ENCODE data around the gene FAM76A. TPM values are rescaled to one million over a fixed set of nuclear protein-coding genes. Genes with fewer than 3 reads are reported as not detected.

FAM76A gene
- total RNA-seq, 1 donor from 2014 or later: 13.8 TPM

- Mint-ChIP-seq H3K27ac (ENCODE audit: unreplicated experiment) (no peak overlapping the region), H3K4me3 (no peak overlapping the region), H3K36me3 (ENCODE audit: low read depth) (no peaks in the 10 kb centered on the region), H3K9me3 (no peaks in the 10 kb centered on the region), H3K27me3 (ENCODE audit: low read depth) (no peaks in the 10 kb centered on the region), H3K4me1 (peaks cover 8% of the 10 kb centered on the region)
- no peak for TF ChIP-seq CTCF (conservative IDR thresholded peaks at IDR 0.05)
- no peak for DNase-seq (ENCODE audit: low read depth, low spot score)
Observed at GRCh38 chr1:27778056-27778455, 52.3 kb downstream of the FAM76A start.

GRCh38 chr1:27779122-27779521 is 53.4 kb downstream of the FAM76A start:
- DNase-seq (ENCODE audit: low read depth, low spot score): no peak
- Mint-ChIP-seq H3K4me1 (peaks cover under 1% of the 10 kb centered on the region), H3K27me3 (ENCODE audit: low read depth) (no peaks in the 10 kb centered on the region), H3K27ac (ENCODE audit: unreplicated experiment) (no peak overlapping the region), H3K9me3 (no peaks in the 10 kb centered on the region), H3K4me3 (no peak overlapping the region), H3K36me3 (ENCODE audit: low read depth) (no peaks in the 10 kb centered on the region)
- no peak for TF ChIP-seq CTCF (conservative IDR thresholded peaks at IDR 0.05)

GRCh38 chr1:27782950-27783349 is 57.2 kb downstream of the FAM76A start:
- TF ChIP-seq CTCF (conservative IDR thresholded peaks at IDR 0.05): no peak
- no peaks in the 10 kb centered on the region for H3K9me3 Mint-ChIP-seq
- no peaks in the 10 kb centered on the region for H3K4me1 Mint-ChIP-seq
- no peak for DNase-seq (ENCODE audit: low read depth, low spot score)
- no peaks in the 10 kb centered on the region for H3K36me3 Mint-ChIP-seq (ENCODE audit: low read depth)
- no peaks in the 10 kb centered on the region for H3K27me3 Mint-ChIP-seq (ENCODE audit: low read depth)
- no peak overlapping the region for H3K4me3 Mint-ChIP-seq
- no peak overlapping the region for H3K27ac Mint-ChIP-seq (ENCODE audit: unreplicated experiment)

GRCh38 chr1:27784700-27785099 is 58.9 kb downstream of the FAM76A start:
- no peaks in the 10 kb centered on the region for H3K4me1 Mint-ChIP-seq
- H3K27me3 Mint-ChIP-seq (ENCODE audit: low read depth): no peaks in the 10 kb centered on the region
- H3K36me3 Mint-ChIP-seq (ENCODE audit: low read depth): no peaks in the 10 kb centered on the region

GRCh38 chr1:27785781-27786455 is 60.2 kb downstream of the FAM76A start:
- Mint-ChIP-seq H3K4me3 (no peak overlapping the region), H3K4me1 (no peaks in the 10 kb centered on the region), H3K27ac (ENCODE audit: unreplicated experiment) (no peak overlapping the region), H3K9me3 (no peaks in the 10 kb centered on the region), H3K36me3 (ENCODE audit: low read depth) (peaks cover 7% of the 10 kb centered on the region), H3K27me3 (ENCODE audit: low read depth) (no peaks in the 10 kb centered on the region)
- no peak for TF ChIP-seq CTCF (conservative IDR thresholded peaks at IDR 0.05)
- DNase-seq (ENCODE audit: low read depth, low spot score): no peak

More at GRCh38 chr1:27784700-27785099, 58.9 kb downstream of the FAM76A start:
- Mint-ChIP-seq H3K4me3 (no peak overlapping the region), H3K9me3 (no peaks in the 10 kb centered on the region), H3K27ac (ENCODE audit: unreplicated experiment) (no peak overlapping the region)
- DNase-seq (ENCODE audit: low read depth, low spot score): no peak
- no peak for TF ChIP-seq CTCF (conservative IDR thresholded peaks at IDR 0.05)
